SK-MEL-5 (cell line): ENCODE measurements around the gene CYP4F22. TPM values are rescaled to one million over a fixed set of nuclear protein-coding genes. Genes with fewer than 3 reads are reported as not detected.
"Not testable (repeated sequence)": the region's sequence is repeated elsewhere in the genome, so short reads cannot be mapped to it uniquely, and the experiment has no call there.

Experiments used
- DNase-seq: peaks from one replicate; pipeline ENCODE4 v3.0.0-alpha.2; 2016; ENCODE audit warnings: low read depth, low spot score
- in situ Hi-C: cut with HindIII; loops from 2 replicates; pipeline ENCODE4 v1.10.0; 2016; ENCODE audit warnings: low sequenced_read_pairs, high pct_unique_total_duplicates, low pct_unique_long_range_greater_than_20kb
- total RNA-seq: library from RNA; depleted of rRNA; stranded (reverse); fragments of >200 nt; shearing (Covaris generic); gene quantifications from 2 replicates; pipeline ENCODE4 v1.2.3, GENCODE V29; 2014; rRNA removed

CYP4F22 gene
- total RNA-seq, 1 experiment from 2014 or later = not detected

DNA sequence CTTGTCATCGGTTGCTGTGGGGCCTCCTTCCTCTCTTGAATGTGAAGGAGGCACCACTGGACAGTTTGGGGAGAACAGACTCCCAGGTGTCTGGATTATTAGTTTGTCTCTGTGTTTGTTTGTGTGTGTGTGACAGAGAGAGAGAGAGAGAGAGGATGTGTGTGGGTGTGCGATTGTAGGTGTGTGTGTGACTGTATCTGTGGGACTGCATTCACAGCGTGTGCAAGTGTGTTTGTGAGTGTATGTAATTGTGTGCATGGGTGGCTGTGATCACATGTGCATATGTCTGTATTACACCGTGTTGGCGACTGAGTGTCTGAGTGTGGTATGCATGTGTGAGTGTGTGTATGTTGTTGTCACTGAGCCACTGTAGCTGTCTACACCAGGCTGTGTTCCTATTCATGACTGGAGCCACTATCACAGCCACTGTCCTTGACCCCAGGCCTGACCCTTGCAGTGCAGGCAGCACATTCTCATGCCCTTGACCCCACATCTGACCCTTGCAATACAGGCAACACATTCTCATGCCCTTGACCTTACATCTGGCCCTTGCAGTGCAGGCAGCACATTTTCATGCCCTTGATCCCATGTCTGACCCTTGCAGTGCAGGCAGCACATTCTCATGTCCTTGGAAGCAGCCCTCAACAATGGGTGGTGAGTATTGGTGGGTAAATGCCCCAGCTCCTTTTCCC lies 81.6 kb downstream of the CYP4F22 start:
- in situ Hi-C loops = no loop called here
- DNase-seq = no peak

DNA sequence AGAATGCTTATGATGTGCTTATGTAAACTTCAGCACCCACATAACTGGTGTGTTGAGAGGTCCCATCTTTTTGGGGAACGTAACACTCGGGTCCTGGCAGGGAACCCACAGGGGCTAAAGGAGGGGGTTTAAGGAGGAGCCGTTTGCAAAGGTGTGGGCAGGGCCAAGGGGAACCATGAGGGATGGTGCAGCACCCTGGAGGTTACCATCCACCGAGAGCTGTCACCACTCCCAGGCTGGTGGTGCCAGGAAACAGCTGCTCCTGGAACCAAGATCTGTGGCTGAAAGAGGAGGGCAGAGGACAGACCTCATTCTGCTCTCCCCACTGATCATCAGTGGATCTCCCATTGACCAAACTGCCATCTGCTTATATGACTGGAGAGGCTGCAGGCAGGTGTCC lies 83.5 kb downstream of the CYP4F22 start:
- DNase-seq = no peak
- in situ Hi-C loops = no loop called here

GRCh38 chr19:15592506-15592905 lies 84.2 kb downstream of the CYP4F22 start:
- in situ Hi-C loops, DNase-seq: not testable (repeated sequence)

- in situ Hi-C loops, DNase-seq: not testable (repeated sequence)
Measured at GRCh38 chr19:15593766-15594165, 85.4 kb downstream of the CYP4F22 start.

DNA sequence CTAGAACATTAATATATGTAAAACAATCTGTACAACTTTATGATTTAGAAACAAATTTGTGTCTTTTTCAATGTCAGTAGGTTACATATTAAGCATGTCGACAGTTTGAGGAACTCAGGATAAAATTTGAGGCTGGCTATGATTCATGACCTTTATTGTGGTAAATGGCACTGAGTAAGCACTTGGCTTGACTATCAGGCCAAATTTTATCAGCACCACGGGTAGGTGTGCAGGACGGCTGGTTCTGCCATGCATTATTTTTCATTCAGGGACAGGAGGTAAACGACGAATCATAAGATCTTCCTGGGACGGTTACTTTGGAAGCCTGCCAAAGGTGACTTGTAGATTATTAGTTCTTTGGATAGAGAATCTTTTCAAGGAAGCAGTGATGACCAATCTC lies 86.7 kb downstream of the CYP4F22 start:
- in situ Hi-C loops = no loop called here
- DNase-seq = no peak

Other genes with a start within 250 kb of the CYP4F22 start
- gene BRD4, start 176.0 kb upstream of the CYP4F22 start, total RNA-seq = 16.2 and 22.6 TPM in 2 replicates
- 11.5 and 11.9 TPM in 2 replicates for gene AKAP8, start 128.7 kb upstream of the CYP4F22 start, total RNA-seq
- gene AKAP8L, start 89.5 kb upstream of the CYP4F22 start, total RNA-seq = 41.1 and 41.9 TPM in 2 replicates
- gene WIZ, start 58.6 kb upstream of the CYP4F22 start, total RNA-seq = 3.4 and 3.6 TPM in 2 replicates
- gene RASAL3, start 44.0 kb upstream of the CYP4F22 start, total RNA-seq = not detected in 2 replicates
- not detected in 2 replicates for gene PGLYRP2, start 29.0 kb upstream of the CYP4F22 start, total RNA-seq
- gene CYP4F8, start 106.7 kb downstream of the CYP4F22 start, total RNA-seq = not detected in 2 replicates
- gene CYP4F3, start 132.4 kb downstream of the CYP4F22 start, total RNA-seq = not detected in 2 replicates
- gene CYP4F12, start 164.6 kb downstream of the CYP4F22 start, total RNA-seq = not detected in 2 replicates
- gene OR10H2, start 219.5 kb downstream of the CYP4F22 start, total RNA-seq = not detected in 2 replicates
- not detected in 2 replicates for gene OR10H3, start 229.5 kb downstream of the CYP4F22 start, total RNA-seq